Mesothelial cell of epicardium (in vitro differentiated cells): ENCODE data around the gene MPO. TPM values are rescaled to one million over a fixed set of nuclear protein-coding genes. Genes with fewer than 3 reads are reported as not detected.

Experiments
- DNase-seq, 2 experiments: peaks; one replicate each; pipeline ENCODE4 v3.0.0; 2021; ENCODE audit warnings: low spot score in 2 of 2; ENCODE audit not compliant: unreplicated experiment in 2 of 2
- H3K27ac Mint-ChIP-seq: 2 replicates; pipeline ENCODE4 v1.8.0; 2021; ENCODE audit warnings: mixed read lengths
- H3K27me3 Mint-ChIP-seq: 2 replicates; pipeline ENCODE4 v1.8.0; 2021; ENCODE audit warnings: low read depth, mixed read lengths
- H3K36me3 Mint-ChIP-seq: 2 replicates; pipeline ENCODE4 v1.8.0; 2021; ENCODE audit warnings: mixed read lengths
- H3K4me1 Mint-ChIP-seq: 2 replicates; pipeline ENCODE4 v1.8.0; 2021; ENCODE audit warnings: mixed read lengths
- H3K4me3 Mint-ChIP-seq: 2 replicates; pipeline ENCODE4 v1.8.0; 2021; ENCODE audit warnings: mild to moderate bottlenecking, moderate library complexity, mixed read lengths
- H3K9me3 Mint-ChIP-seq: 2 replicates; pipeline ENCODE4 v1.8.0; 2021; ENCODE audit warnings: mixed read lengths
- CTCF ChIP-seq: fragments of 200-600 bp; sonication (generic); IDR thresholded peaks from one replicate; pipeline ENCODE4 v1.5.0; 2021; ENCODE audit warnings: antibody characterized with exemption; ENCODE audit not compliant: unreplicated experiment
- total RNA-seq: library from RNA; stranded (reverse); gene quantifications from 3 replicates; pipeline ENCODE4 v1.2.1, GENCODE V29; 2021

MPO gene
- total RNA-seq, 1 donor from 2014 or later, result not detected

GRCh38 chr17:58324056-58324408 lies 43.3 kb upstream of the MPO start:
- no peak for DNase-seq
- peaks cover 22% of the 10 kb centered on the region for H3K4me1 Mint-ChIP-seq
- H3K27me3 Mint-ChIP-seq, result no peaks in the 10 kb centered on the region
- H3K4me3 Mint-ChIP-seq, result peak overlapping the region; percentile 70
- peaks cover 5% of the 10 kb centered on the region for H3K36me3 Mint-ChIP-seq
- H3K27ac Mint-ChIP-seq, result peak overlapping the region; percentile 82
- no peak for TF ChIP-seq CTCF
- H3K9me3 Mint-ChIP-seq, result no peaks in the 10 kb centered on the region

- no peaks in the 10 kb centered on the region for H3K9me3 Mint-ChIP-seq
- H3K4me1 Mint-ChIP-seq, result peaks cover 19% of the 10 kb centered on the region
- peak overlapping the region; percentile 70 for H3K4me3 Mint-ChIP-seq
- no peaks in the 10 kb centered on the region for H3K27me3 Mint-ChIP-seq
- H3K36me3 Mint-ChIP-seq, result peaks cover 5% of the 10 kb centered on the region
- peak overlapping the region; percentile 82 for H3K27ac Mint-ChIP-seq
- no peak for DNase-seq
- TF ChIP-seq CTCF, result no peak
These were observed 42.8 kb upstream of the MPO start for GRCh38 chr17:58323366-58324055.

GRCh38 chr17:58322581-58323185 lies 41.9 kb upstream of the MPO start:
- Mint-ChIP-seq H3K9me3 (no peaks in the 10 kb centered on the region), H3K27ac (no peak overlapping the region), H3K36me3 (peaks cover 5% of the 10 kb centered on the region), H3K4me3 (no peak overlapping the region), H3K27me3 (no peaks in the 10 kb centered on the region), H3K4me1 (peaks cover 16% of the 10 kb centered on the region)
- no peak for TF ChIP-seq CTCF
- DNase-seq, result no peak

GRCh38 chr17:58321571-58322525 lies 41.1 kb upstream of the MPO start:
- no peak for DNase-seq
- Mint-ChIP-seq H3K4me3 (no peak overlapping the region), H3K9me3 (no peaks in the 10 kb centered on the region), H3K4me1 (peaks cover 16% of the 10 kb centered on the region), H3K36me3 (peaks cover 7% of the 10 kb centered on the region), H3K27me3 (no peaks in the 10 kb centered on the region), H3K27ac (peak overlapping the region; percentile 74)
- TF ChIP-seq CTCF, result no peak

GRCh38 chr17:58320570-58321323 lies 40.0 kb upstream of the MPO start:
- DNase-seq, result no peak
- no peak for TF ChIP-seq CTCF
- Mint-ChIP-seq H3K27ac (no peak overlapping the region), H3K27me3 (no peaks in the 10 kb centered on the region), H3K36me3 (peaks cover 7% of the 10 kb centered on the region), H3K4me3 (no peak overlapping the region), H3K4me1 (peaks cover 14% of the 10 kb centered on the region), H3K9me3 (no peaks in the 10 kb centered on the region)
